ENCODE data around the gene GDF7.

Gene GDF7

DNA sequence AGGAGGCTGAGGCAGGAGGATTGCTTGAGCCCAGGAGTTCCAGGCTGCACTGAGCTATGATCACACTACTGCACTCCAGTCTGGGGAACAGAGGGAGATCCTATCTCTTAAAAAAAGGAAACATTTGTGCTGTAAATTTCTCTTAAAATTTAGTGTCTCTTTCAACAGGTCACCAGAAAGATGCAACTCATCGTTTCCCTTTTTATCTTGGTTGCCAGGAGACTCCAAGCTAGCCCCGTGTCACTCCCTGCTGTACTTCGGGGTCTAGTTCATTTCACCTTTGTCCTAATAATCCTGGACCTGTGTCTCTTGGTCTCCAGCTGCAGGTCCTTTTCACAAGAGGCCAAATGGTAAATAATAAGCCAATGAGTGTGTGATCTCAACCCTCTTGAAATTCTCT is 23.1 kb upstream of the GDF7 start:
- CTCF ChIA-PET, result interaction anchor here (0.7 to 2.7 kb wide), 8 partner anchors 7 to 264 kb away, joined by 4 to 20 read pairs (median 4); partner anchors contain the start of genes HS1BP3 and RHOB
- TF ChIP-seq TARDBP (IDR thresholded peaks at IDR 0.05) (no peak), SP1 (IDR thresholded peaks at IDR 0.05) (no peak), FOXA1 (IDR thresholded peaks at IDR 0.05) (no peak), HDGF (IDR thresholded peaks at IDR 0.05; ENCODE audit: borderline replicate concordance) (no peak), ELF4 (IDR thresholded peaks at IDR 0.05) (no peak), BHLHE40 (IDR thresholded peaks at IDR 0.05; ENCODE audit: borderline replicate concordance) (no peak), ARNT (IDR thresholded peaks at IDR 0.05) (no peak), SUZ12 (IDR thresholded peaks at IDR 0.05) (no peak), L3MBTL2 (conservative IDR thresholded peaks at IDR 0.05) (no peak), NFRKB (IDR thresholded peaks at IDR 0.05) (no peak), FOXK2 (IDR thresholded peaks at IDR 0.05) (no peak), FOXM1 (IDR thresholded peaks at IDR 0.05; ENCODE audit: borderline replicate concordance) (no peak), CTBP1 (IDR thresholded peaks at IDR 0.05; ENCODE audit: borderline replicate concordance) (no peak), ZNF384 (IDR thresholded peaks at IDR 0.05) (no peak), LEF1 (IDR thresholded peaks at IDR 0.05; ENCODE audit: borderline replicate concordance) (no peak)
- TF ChIP-seq, protein P1, sequence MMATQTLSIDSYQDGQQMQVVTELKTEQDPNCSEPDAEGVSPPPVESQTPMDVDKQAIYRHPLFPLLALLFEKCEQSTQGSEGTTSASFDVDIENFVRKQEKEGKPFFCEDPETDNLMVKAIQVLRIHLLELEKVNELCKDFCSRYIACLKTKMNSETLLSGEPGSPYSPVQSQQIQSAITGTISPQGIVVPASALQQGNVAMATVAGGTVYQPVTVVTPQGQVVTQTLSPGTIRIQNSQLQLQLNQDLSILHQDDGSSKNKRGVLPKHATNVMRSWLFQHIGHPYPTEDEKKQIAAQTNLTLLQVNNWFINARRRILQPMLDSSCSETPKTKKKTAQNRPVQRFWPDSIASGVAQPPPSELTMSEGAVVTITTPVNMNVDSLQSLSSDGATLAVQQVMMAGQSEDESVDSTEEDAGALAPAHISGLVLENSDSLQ (IDR thresholded peaks at IDR 0.05), result no peak
- POLR2A ChIA-PET, result interaction anchor here (9.0 kb wide), 1 partner anchor 196 kb away, joined by 99 read pairs; the partner anchor contains the start of gene RHOB

GRCh38 chr2:20645301-20645701 is 21.6 kb upstream of the GDF7 start:
- no peak for TF ChIP-seq LEF1 (IDR thresholded peaks at IDR 0.05; ENCODE audit: borderline replicate concordance)
- TF ChIP-seq CTBP1 (IDR thresholded peaks at IDR 0.05; ENCODE audit: borderline replicate concordance), result no peak
- no peak for TF ChIP-seq BHLHE40 (IDR thresholded peaks at IDR 0.05; ENCODE audit: borderline replicate concordance)
- TF ChIP-seq L3MBTL2 (conservative IDR thresholded peaks at IDR 0.05), result no peak
- no peak for TF ChIP-seq SUZ12 (IDR thresholded peaks at IDR 0.05)
- TF ChIP-seq FOXA1 (IDR thresholded peaks at IDR 0.05), result no peak

More for the DNA sequence above, 23.1 kb upstream of the GDF7 start:
- DNase-seq (ENCODE audit: extremely low spot score), result no peak

DNA sequence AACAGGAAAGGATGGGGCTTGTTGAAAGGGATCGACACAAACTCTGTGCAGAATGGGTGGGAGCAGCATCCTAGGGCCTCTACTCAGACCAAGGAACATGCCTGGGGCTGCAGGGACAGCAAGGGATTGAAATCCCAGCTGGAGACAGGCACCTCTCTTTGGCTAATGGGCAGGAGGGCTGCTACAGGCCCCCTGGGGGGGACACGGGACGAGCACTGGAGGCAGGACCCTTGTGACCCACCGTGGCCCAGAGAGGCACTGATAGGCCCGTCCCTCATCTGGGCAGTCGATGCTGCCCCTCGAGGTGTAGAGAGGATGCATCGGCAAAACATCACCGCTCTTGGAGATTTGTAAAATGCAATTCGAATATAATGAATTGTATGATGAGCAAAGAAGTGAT is 21.2 kb upstream of the GDF7 start:
- CTCF ChIA-PET, result no interaction called here
- no peak for DNase-seq (ENCODE audit: extremely low spot score)
- no peak for TF ChIP-seq ELF4 (IDR thresholded peaks at IDR 0.05)
- POLR2A ChIA-PET, result interaction anchor here (9.0 kb wide), 1 partner anchor 198 kb away, joined by 99 read pairs; the partner anchor contains the start of gene RHOB

More at GRCh38 chr2:20645301-20645701, 21.6 kb upstream of the GDF7 start:
- ChIA-PET POLR2A (interaction anchor here (9.0 kb wide), 1 partner anchor 197 kb away, joined by 99 read pairs; the partner anchor contains the start of gene RHOB), CTCF (no interaction called here)
- no peak for DNase-seq (ENCODE audit: extremely low spot score)

DNA sequence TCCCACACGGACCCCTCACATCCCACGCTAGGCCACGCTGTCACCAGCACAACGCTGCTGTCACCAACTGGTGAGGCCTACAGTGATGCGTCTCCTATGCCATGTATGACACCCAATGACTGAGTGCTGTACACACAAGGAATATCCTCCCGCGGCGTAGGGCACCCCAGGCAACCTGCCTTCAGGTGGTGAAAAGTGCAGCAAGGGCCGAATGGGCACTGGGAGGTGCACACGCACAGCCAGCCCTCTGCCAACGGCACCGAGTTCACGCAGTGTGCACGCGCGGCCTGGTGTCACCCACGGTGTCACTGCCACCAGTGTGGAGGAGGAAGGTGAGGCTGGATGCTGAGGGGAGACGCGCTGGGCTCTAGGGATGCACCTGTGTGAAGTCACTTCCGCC is 20.5 kb upstream of the GDF7 start:
- no peak for DNase-seq (ENCODE audit: extremely low spot score)
- CTCF ChIA-PET, result no interaction called here
- TF ChIP-seq FOXA1 (IDR thresholded peaks at IDR 0.05) (no peak), LEF1 (IDR thresholded peaks at IDR 0.05; ENCODE audit: borderline replicate concordance) (no peak), ARNT (IDR thresholded peaks at IDR 0.05) (no peak), CTBP1 (IDR thresholded peaks at IDR 0.05; ENCODE audit: borderline replicate concordance) (no peak), L3MBTL2 (conservative IDR thresholded peaks at IDR 0.05) (no peak), FOXM1 (IDR thresholded peaks at IDR 0.05; ENCODE audit: borderline replicate concordance) (no peak), BHLHE40 (IDR thresholded peaks at IDR 0.05; ENCODE audit: borderline replicate concordance) (no peak), SP1 (IDR thresholded peaks at IDR 0.05) (no peak), ZNF384 (IDR thresholded peaks at IDR 0.05) (no peak), HDGF (IDR thresholded peaks at IDR 0.05; ENCODE audit: borderline replicate concordance) (no peak), FOXK2 (IDR thresholded peaks at IDR 0.05) (no peak), SUZ12 (IDR thresholded peaks at IDR 0.05) (no peak), ELF4 (IDR thresholded peaks at IDR 0.05) (no peak), NFRKB (IDR thresholded peaks at IDR 0.05) (no peak), TARDBP (IDR thresholded peaks at IDR 0.05) (no peak)
- TF ChIP-seq, protein P1 (IDR thresholded peaks at IDR 0.05), result no peak
- POLR2A ChIA-PET, result interaction anchor here (9.0 kb wide), 1 partner anchor 199 kb away, joined by 99 read pairs; the partner anchor contains the start of gene RHOB

DNA sequence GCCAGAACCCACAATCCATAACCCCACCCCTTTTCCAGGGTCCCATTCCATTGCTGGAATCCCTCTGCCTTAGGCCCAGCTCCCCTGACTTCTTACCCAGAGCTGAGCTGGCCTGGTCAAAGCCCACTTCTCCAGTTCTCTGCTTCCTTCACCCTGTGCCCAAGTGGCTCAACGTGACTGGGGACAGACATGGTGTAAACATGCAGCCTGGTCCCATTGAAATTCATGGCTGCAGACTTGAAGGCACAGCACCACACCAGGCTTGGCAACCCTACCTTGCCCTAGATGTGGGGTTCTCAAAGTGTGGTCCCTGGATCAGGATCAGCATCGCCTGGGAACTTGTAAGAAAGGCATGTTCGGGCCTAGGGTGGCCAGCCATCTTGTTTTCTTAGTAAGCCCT is 19.7 kb upstream of the GDF7 start:
- CTCF ChIA-PET, result interaction anchor here (0.6 to 1.0 kb wide), 2 partner anchors 13 to 38 kb away, joined by 3 read pairs; no protein-coding TSS in a partner anchor

More for the DNA sequence above, 19.7 kb upstream of the GDF7 start:
- no peak for DNase-seq (ENCODE audit: extremely low spot score)
- TF ChIP-seq BHLHE40 (IDR thresholded peaks at IDR 0.05; ENCODE audit: borderline replicate concordance), result no peak
- no peak for TF ChIP-seq FOXM1 (IDR thresholded peaks at IDR 0.05; ENCODE audit: borderline replicate concordance)
- no peak for TF ChIP-seq ZNF384 (IDR thresholded peaks at IDR 0.05)
- TF ChIP-seq L3MBTL2 (conservative IDR thresholded peaks at IDR 0.05), result no peak
- TF ChIP-seq SUZ12 (IDR thresholded peaks at IDR 0.05), result no peak
- TF ChIP-seq FOXA1 (IDR thresholded peaks at IDR 0.05), result no peak
- no peak for TF ChIP-seq TARDBP (IDR thresholded peaks at IDR 0.05)
- TF ChIP-seq ELF4 (IDR thresholded peaks at IDR 0.05), result no peak
- no peak for TF ChIP-seq CTBP1 (IDR thresholded peaks at IDR 0.05; ENCODE audit: borderline replicate concordance)
- no peak for TF ChIP-seq HDGF (IDR thresholded peaks at IDR 0.05; ENCODE audit: borderline replicate concordance)
- no peak for TF ChIP-seq SP1 (IDR thresholded peaks at IDR 0.05)
- TF ChIP-seq, protein P1 (IDR thresholded peaks at IDR 0.05), result no peak
- TF ChIP-seq FOXK2 (IDR thresholded peaks at IDR 0.05), result no peak
- no peak for TF ChIP-seq ARNT (IDR thresholded peaks at IDR 0.05)
- no peak for TF ChIP-seq NFRKB (IDR thresholded peaks at IDR 0.05)
- TF ChIP-seq LEF1 (IDR thresholded peaks at IDR 0.05; ENCODE audit: borderline replicate concordance), result no peak
- POLR2A ChIA-PET, result interaction anchor here (9.0 kb wide), 1 partner anchor 199 kb away, joined by 99 read pairs; the partner anchor contains the start of gene RHOB
